ENCODE data around the gene GALR2.

GRCh38 chr17:76125922-76126321, 51.3 kb downstream of the GALR2 start:
- no peak for TF ChIP-seq SUZ12 (IDR thresholded peaks at IDR 0.05)
- no peak for TF ChIP-seq TARDBP (IDR thresholded peaks at IDR 0.05)
- no peak for TF ChIP-seq BHLHE40 (IDR thresholded peaks at IDR 0.05; ENCODE audit: borderline replicate concordance)
- TF ChIP-seq HDGF (IDR thresholded peaks at IDR 0.05; ENCODE audit: borderline replicate concordance) = no peak
- TF ChIP-seq NFRKB (IDR thresholded peaks at IDR 0.05) = no peak
- no peak for TF ChIP-seq FOXA1 (IDR thresholded peaks at IDR 0.05)
- no peak for TF ChIP-seq ARNT (IDR thresholded peaks at IDR 0.05)
- no peak for TF ChIP-seq ELF4 (IDR thresholded peaks at IDR 0.05)
- TF ChIP-seq LEF1 (IDR thresholded peaks at IDR 0.05; ENCODE audit: borderline replicate concordance) = no peak
- TF ChIP-seq FOXK2 (IDR thresholded peaks at IDR 0.05) = no peak
- no peak for TF ChIP-seq PKNOX1 (IDR thresholded peaks at IDR 0.05)
- no peak for TF ChIP-seq SP1 (IDR thresholded peaks at IDR 0.05)

Data from HEK293T (cell line).